HCT116 (cell line): ENCODE measurements around the gene RUVBL1. TPM values are rescaled to one million over a fixed set of nuclear protein-coding genes. Genes with fewer than 3 reads are reported as not detected.

Source experiments
- ATAC-seq: fragments of 200-7000 bp; cut with Tn5 transposase; 2 replicates; pipeline ENCODE4 v1.9.1; 2020; ENCODE audit warnings: mild to moderate bottlenecking, moderate library complexity
- BruUV-seq: library from RNA; stranded (reverse); fragments of 400-500 nt; replicated peaks from 2 replicates; lab custom pipeline; 2021; lab: Mats Ljungman, UMichigan
- CTCF ChIA-PET: fragments of 300-600 bp; sonication (Branson Sonifier 250); formaldehyde crosslinking; loops from one replicate; lab custom pipeline; 2021; ENCODE audit warnings: antibody characterized with exemption; lab: Charles Lee
- POLR2A ChIA-PET: fragments of 300-600, 350-600 bp; sonication (Branson Sonifier 250); formaldehyde crosslinking; loops from one replicate; lab custom pipeline; 2021; ENCODE audit warnings: antibody characterized with exemption; lab: Charles Lee
- RAD21 ChIA-PET, 2 experiments: fragments of 300-600 bp; sonication (Branson Sonifier 250); formaldehyde crosslinking; loops; one replicate each; lab custom pipeline; 2023; ENCODE audit warnings: low total read pairs in 2 of 2; ENCODE audit not compliant: uncharacterized antibody in 2 of 2, unreplicated experiment in 2 of 2, low non-redundant PET in 1 of 2; lab: Charles Lee
- DNase-seq: peaks from one replicate; pipeline ENCODE4 v3.0.0-alpha.2; 2010; ENCODE audit warnings: low read depth, low spot score
- H2AFZ ChIP-seq: fragments of 200-600 bp; shearing (Covaris generic), sonication (generic); 2 replicates; pipeline ENCODE4 v1.6.1; 2017; ENCODE audit warnings: low read depth, mixed run types, mixed read lengths, antibody characterized with exemption, low read length; ENCODE audit not compliant: poor library complexity, severe bottlenecking
- H3K27ac ChIP-seq: 2 replicates; pipeline ENCODE4 v1.5.1; 2012; ENCODE audit warnings: low read depth, low read length
- H3K27me3 ChIP-seq: fragments of 200-600 bp; sonication (generic); 2 replicates; pipeline ENCODE4 v1.6.1; 2016; ENCODE audit warnings: mixed run types, low read length, mixed read lengths; ENCODE audit not compliant: insufficient read depth
- H3K36me3 ChIP-seq, 2 experiments: fragments of 200-500 bp in 1 of 2; fragments of 200-600 bp in 1 of 2; sonication (Bioruptor generic) in 1 of 2; sonication (generic) in 1 of 2; 2 replicates each; pipeline versions ENCODE4 v1.5.1 to v1.6.1; 2014 to 2016; ENCODE audit warnings: low read length in 2 of 2, inconsistent platforms in 1 of 2, mixed read lengths in 1 of 2, mixed run types in 1 of 2; ENCODE audit not compliant: insufficient read depth in 2 of 2, control insufficient read depth in 1 of 2
- H3K4me1 ChIP-seq, 2 experiments: fragments of 200-600 bp in 1 of 2; sonication (generic) in 1 of 2; 2 replicates each; pipeline versions ENCODE4 v1.5.1 to v1.6.1; 2012 to 2017; ENCODE audit warnings: low read length in 2 of 2, inconsistent platforms in 1 of 2, mild to moderate bottlenecking in 1 of 2, mixed read lengths in 1 of 2, mixed run types in 1 of 2, moderate library complexity in 1 of 2; ENCODE audit not compliant: insufficient read depth in 2 of 2, control insufficient read depth in 1 of 2
- H3K4me2 ChIP-seq: fragments of 200-600 bp; sonication (generic); 2 replicates; pipeline ENCODE4 v1.6.1; 2017; ENCODE audit warnings: mixed run types, low read length, mixed read lengths
- H3K4me3 ChIP-seq, 2 experiments: fragments of 200-600 bp in 1 of 2; sonication (generic) in 1 of 2; replicated peaks in 1 of 2; 2 replicates each; pipeline ENCODE4 v1.5.1; 2011 to 2016; ENCODE audit warnings: low read length in 2 of 2, control low read depth in 1 of 2, low read depth in 1 of 2, mild to moderate bottlenecking in 1 of 2, mixed read lengths in 1 of 2, mixed run types in 1 of 2
- H3K79me2 ChIP-seq: fragments of 200-600 bp; sonication (generic); 2 replicates; pipeline ENCODE4 v1.6.1; 2017; ENCODE audit warnings: mild to moderate bottlenecking, mixed run types, low read length, moderate library complexity, mixed read lengths; ENCODE audit not compliant: insufficient read depth
- H3K9ac ChIP-seq: fragments of 200-600 bp; sonication (generic); 2 replicates; pipeline ENCODE4 v1.6.1; 2016; ENCODE audit warnings: low read length, mixed read lengths
- H3K9me2 ChIP-seq: fragments of 200-600 bp; sonication (generic), shearing (Covaris generic); 2 replicates; pipeline ENCODE4 v1.6.1; 2017; ENCODE audit warnings: mixed run types, mild to moderate bottlenecking, moderate library complexity; ENCODE audit not compliant: insufficient read depth
- H3K9me3 ChIP-seq, 2 experiments: fragments of 200-500 bp in 1 of 2; fragments of 200-600 bp in 1 of 2; sonication (Bioruptor generic) in 1 of 2; sonication (generic) in 1 of 2; 2 replicates each; pipeline ENCODE4 v1.6.1; 2014 to 2017; ENCODE audit warnings: low read length in 2 of 2, mixed read lengths in 2 of 2, inconsistent platforms in 1 of 2, low read depth in 1 of 2, mild to moderate bottlenecking in 1 of 2, mixed run types in 1 of 2, moderate library complexity in 1 of 2; ENCODE audit not compliant: control insufficient read depth in 1 of 2, insufficient read depth in 1 of 2
- H4K20me1 ChIP-seq: fragments of 200-600 bp; sonication (generic), shearing (Covaris generic); 2 replicates; pipeline ENCODE4 v1.6.1; 2017; ENCODE audit warnings: mixed run types, mild to moderate bottlenecking, moderate library complexity; ENCODE audit not compliant: insufficient read depth
- CBX3 ChIP-seq: IDR thresholded peaks from 2 replicates; pipeline ENCODE4 v1.6.1; 2012; ENCODE audit warnings: low read depth
- CEBPB ChIP-seq: IDR thresholded peaks from 2 replicates; pipeline ENCODE4 v1.6.1; 2012; ENCODE audit warnings: low read depth
- EGR1 ChIP-seq: IDR thresholded peaks from 2 replicates; pipeline ENCODE4 v1.6.1; 2012; ENCODE audit warnings: low read depth
- ELF1 ChIP-seq: IDR thresholded peaks from 2 replicates; pipeline ENCODE4 v1.6.1; 2012; ENCODE audit warnings: low read depth, borderline replicate concordance
- EZH2 ChIP-seq: fragments of 200-600 bp; sonication (generic); IDR thresholded peaks from 2 replicates; pipeline ENCODE4 v1.6.1; 2017; ENCODE audit warnings: antibody characterized with exemption, mixed run types
- EZH2phosphoT487 ChIP-seq: fragments of 200-600 bp; IDR thresholded peaks from 2 replicates; pipeline ENCODE4 v1.6.1; 2018; ENCODE audit warnings: antibody characterized with exemption, borderline replicate concordance
- FOSL1 ChIP-seq: IDR thresholded peaks from 2 replicates; pipeline ENCODE4 v1.6.1; 2012; ENCODE audit warnings: low read depth
- JUND ChIP-seq: IDR thresholded peaks from 2 replicates; pipeline ENCODE4 v1.6.1; 2012
- POLR2A ChIP-seq: IDR thresholded peaks from 2 replicates; pipeline ENCODE4 v1.7.0; 2011; ENCODE audit warnings: borderline replicate concordance; ENCODE audit not compliant: insufficient read depth, insufficient read length; ENCODE audit errors: extremely low read depth
- POLR2AphosphoS5 ChIP-seq: IDR thresholded peaks from 2 replicates; pipeline ENCODE4 v1.6.1; 2011; ENCODE audit warnings: mild to moderate bottlenecking, low read depth, low read length, moderate library complexity
- REST ChIP-seq: IDR thresholded peaks from 2 replicates; pipeline ENCODE4 v1.6.1; 2012; ENCODE audit warnings: low read depth
- SIN3A ChIP-seq: IDR thresholded peaks from 2 replicates; pipeline ENCODE4 v1.6.1; 2012; ENCODE audit warnings: low read depth
- SRF ChIP-seq: IDR thresholded peaks from 2 replicates; pipeline ENCODE4 v1.6.1; 2012; ENCODE audit warnings: low read depth
- ZBTB33 ChIP-seq: IDR thresholded peaks from 2 replicates; pipeline ENCODE4 v1.6.1; 2011; ENCODE audit warnings: mild to moderate bottlenecking, low read length, moderate library complexity; ENCODE audit not compliant: insufficient replicate concordance; ENCODE audit errors: extremely low read depth
- ZFX ChIP-seq: fragments of 450-650 bp; IDR thresholded peaks from 2 replicates; pipeline ENCODE4 v1.6.1; 2017
- ZNF274 ChIP-seq: fragments of 200-500 bp; sonication (Bioruptor generic); IDR thresholded peaks from 2 replicates; pipeline ENCODE4 v1.6.1; 2014; ENCODE audit warnings: mild to moderate bottlenecking, low read depth, low read length, inconsistent platforms
- intact Hi-C: fragments of 100-400 bp; cut with micrococcal nuclease; formaldehyde crosslinking; loops from 2 replicates; pipeline ENCODE4 v1.10.0; 2022
- total RNA-seq: library from RNA; stranded (reverse); gene quantifications from one replicate; pipeline ENCODE4 v1.2.1, GENCODE V29; 2021; ENCODE audit not compliant: unreplicated experiment
- TF ChIP-seq, protein P1 (sequence below): IDR thresholded peaks from 2 replicates; pipeline ENCODE4 v1.6.1; 2012
- TF ChIP-seq, protein P2 (sequence below), 3 experiments: fragments of 200-600 bp in 1 of 3; sonication (generic) in 1 of 3; IDR thresholded peaks in 2 of 3; conservative IDR thresholded peaks in 1 of 3; 2 replicates each; pipeline ENCODE4 v1.5.1; 2012 to 2017; ENCODE audit warnings: low read depth in 2 of 3, low read length in 2 of 3, antibody characterized with exemption in 1 of 3, borderline replicate concordance in 1 of 3, control low read depth in 1 of 3, mild to moderate bottlenecking in 1 of 3, mixed read lengths in 1 of 3, mixed run types in 1 of 3, moderate library complexity in 1 of 3; ENCODE audit not compliant: insufficient read depth in 1 of 3

The RUVBL1 gene
- total RNA-seq, 1 experiment from 2014 or later, result 129 TPM

GRCh38 chr3:128112357-128112968, 11.1 kb downstream of the RUVBL1 start (continued):
- no peak for TF ChIP-seq CBX3
- TF ChIP-seq, protein P1, sequence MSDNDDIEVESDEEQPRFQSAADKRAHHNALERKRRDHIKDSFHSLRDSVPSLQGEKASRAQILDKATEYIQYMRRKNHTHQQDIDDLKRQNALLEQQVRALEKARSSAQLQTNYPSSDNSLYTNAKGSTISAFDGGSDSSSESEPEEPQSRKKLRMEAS, result peak; percentile 68

GRCh38 chr3:128111147-128111546, 12.5 kb downstream of the RUVBL1 start:
- DNase-seq (no peak), ATAC-seq (no peak)
- POLR2A ChIA-PET, result no interaction called here
- CTCF ChIA-PET, result interaction anchor here (0.8 kb wide), 1 partner anchor 16 kb away, joined by 4 read pairs; no protein-coding TSS in a partner anchor
- H3K36me3 ChIP-seq, result peaks cover 19 to 45% of the 10 kb centered on the region in 2 experiments
- no peaks in the 10 kb centered on the region for H3K27me3 ChIP-seq
- BruUV-seq, result no TSS peak
- H3K4me3 ChIP-seq, result no peak overlapping the region
- H3K27ac ChIP-seq, result no peak overlapping the region
- H2AFZ ChIP-seq, result no peak overlapping the region
- H3K9me2 ChIP-seq, result no peaks in the 10 kb centered on the region
- no peak overlapping the region for H3K9ac ChIP-seq
- TF ChIP-seq EZH2 (no peak), POLR2A (no peak), ZNF274 (no peak), FOSL1 (no peak), ELF1 (no peak), SIN3A (no peak), ZFX (no peak), EGR1 (no peak), JUND (no peak), CEBPB (no peak), SRF (no peak), REST (no peak), EZH2phosphoT487 (no peak), CBX3 (no peak), POLR2AphosphoS5 (no peak), ZBTB33 (no peak)
- TF ChIP-seq, protein P2, sequence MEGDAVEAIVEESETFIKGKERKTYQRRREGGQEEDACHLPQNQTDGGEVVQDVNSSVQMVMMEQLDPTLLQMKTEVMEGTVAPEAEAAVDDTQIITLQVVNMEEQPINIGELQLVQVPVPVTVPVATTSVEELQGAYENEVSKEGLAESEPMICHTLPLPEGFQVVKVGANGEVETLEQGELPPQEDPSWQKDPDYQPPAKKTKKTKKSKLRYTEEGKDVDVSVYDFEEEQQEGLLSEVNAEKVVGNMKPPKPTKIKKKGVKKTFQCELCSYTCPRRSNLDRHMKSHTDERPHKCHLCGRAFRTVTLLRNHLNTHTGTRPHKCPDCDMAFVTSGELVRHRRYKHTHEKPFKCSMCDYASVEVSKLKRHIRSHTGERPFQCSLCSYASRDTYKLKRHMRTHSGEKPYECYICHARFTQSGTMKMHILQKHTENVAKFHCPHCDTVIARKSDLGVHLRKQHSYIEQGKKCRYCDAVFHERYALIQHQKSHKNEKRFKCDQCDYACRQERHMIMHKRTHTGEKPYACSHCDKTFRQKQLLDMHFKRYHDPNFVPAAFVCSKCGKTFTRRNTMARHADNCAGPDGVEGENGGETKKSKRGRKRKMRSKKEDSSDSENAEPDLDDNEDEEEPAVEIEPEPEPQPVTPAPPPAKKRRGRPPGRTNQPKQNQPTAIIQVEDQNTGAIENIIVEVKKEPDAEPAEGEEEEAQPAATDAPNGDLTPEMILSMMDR (IDR thresholded peaks at IDR 0.05 in 2 of 3, conservative IDR thresholded peaks at IDR 0.05 in 1 of 3; ENCODE audit: borderline replicate concordance in 1 of 3, insufficient read depth in 1 of 3, low read depth in 2 of 3, low read length in 2 of 3), result no peak
- TF ChIP-seq, protein P1, result no peak
- H3K9me3 ChIP-seq, result no peaks in the 10 kb centered on the region
- no peak overlapping the region for H3K4me2 ChIP-seq
- peaks cover 13 to 17% of the 10 kb centered on the region in 2 experiments for H3K4me1 ChIP-seq
- RAD21 ChIA-PET, result no interaction called here
- H4K20me1 ChIP-seq, result no peaks in the 10 kb centered on the region
- peaks cover 95% of the 10 kb centered on the region for H3K79me2 ChIP-seq
- intact Hi-C loops, result no loop called here
